Measurements from ENCODE around the gene IQCH. TPM values are rescaled to one million over a fixed set of nuclear protein-coding genes. Genes with fewer than 3 reads are reported as not detected.
A peak's percentile ranks its signal among the peaks of the same experiment; 100 is the strongest.
"Not testable (repeated sequence)": the region's sequence is repeated elsewhere in the genome, so short reads cannot be mapped to it uniquely, and the experiment has no call there.

Gene IQCH
- total and polyA plus RNA-seq, 12 donors, result 0.29 to 2.6 (median 1.2) TPM

GRCh38 chr15:67253101-67253500 lies 1.5 kb upstream of the IQCH start:
- intact Hi-C loops (cut with DNase I), result loop anchor here in 5 of 10 donors (5.0 to 10.0 kb wide), 3 partner anchors 178 to 188 kb away; partner anchors contain the start of gene SMAD3 (in 4 of the 5)
- 87 to 92% methylated on average over 12 of the region's 12 CpGs for WGBS, 2 donors

GRCh38 chr15:67253549-67254237 lies 893 bp upstream of the IQCH start:
- H3K27me3 ChIP-seq, result no peaks in the 10 kb centered on the region
- peaks cover 0 to 24% (median 14%) of the 10 kb centered on the region in 9 donors for H3K4me1 ChIP-seq
- peak overlapping the region; percentile 50 to 90 (median 75) for H3K4me3 ChIP-seq
- intact Hi-C loops (cut with DNase I), result loop anchor here in 6 of 10 donors (2.0 to 10.0 kb wide), 4 partner anchors 179 to 189 kb away; partner anchors contain the start of gene SMAD3 (in 4 of the 6)
- no peak for ATAC-seq
- H3K9me3 ChIP-seq, result no peaks in the 10 kb centered on the region
- no peak for DNase-seq
- peak overlapping the region in 9 of 10 donors; percentile 69 to 90 (median 84) for H3K27ac ChIP-seq
- no peaks in the 10 kb centered on the region for H3K36me3 ChIP-seq
- TF ChIP-seq CTCF (IDR thresholded peaks at IDR 0.05), result no peak
- 41 to 42% methylated on average over 15 of the region's 15 CpGs for WGBS, 2 donors

More at GRCh38 chr15:67253101-67253500, 1.5 kb upstream of the IQCH start:
- no peak for TF ChIP-seq CTCF (IDR thresholded peaks at IDR 0.05)
- DNase-seq, result no peak
- no peaks in the 10 kb centered on the region for H3K36me3 ChIP-seq
- no peak for ATAC-seq
- no peak overlapping the region for H3K27ac ChIP-seq
- peak overlapping the region in 7 of 10 donors; percentile 69 to 90 (median 81) for H3K4me3 ChIP-seq
- no peaks in the 10 kb centered on the region for H3K27me3 ChIP-seq
- H3K9me3 ChIP-seq, result no peaks in the 10 kb centered on the region
- H3K4me1 ChIP-seq, result peaks cover 0 to 24% (median 14%) of the 10 kb centered on the region in 9 donors

- Histone ChIP-seq H3K9me3 (no peaks in the 10 kb centered on the region), H3K27me3 (no peaks in the 10 kb centered on the region), H3K27ac (no peak overlapping the region), H3K4me3 (no peak overlapping the region), H3K4me1 (peaks cover 0 to 24% (median 14%) of the 10 kb centered on the region in 9 donors), H3K36me3 (no peaks in the 10 kb centered on the region)
- no peak for DNase-seq
- intact Hi-C loops (cut with DNase I), result loop anchor here in 2 of 10 donors (10.0 kb wide), 2 partner anchors 181 to 191 kb away; partner anchors contain the start of gene SMAD3 (in 1 of the 2)
- WGBS, 2 donors, result 82 to 91% methylated on average over 3 of the region's 3 CpGs
- no peak for TF ChIP-seq CTCF (IDR thresholded peaks at IDR 0.05)
- no peak for ATAC-seq
Observed at GRCh38 chr15:67256051-67256450, 1.5 kb downstream of the IQCH start.

GRCh38 chr15:67258412-67258811 lies 3.8 kb downstream of the IQCH start:
- H3K36me3 ChIP-seq, H3K4me3 ChIP-seq, H3K27ac ChIP-seq, H3K27me3 ChIP-seq, ATAC-seq, DNase-seq, H3K9me3 ChIP-seq: not testable (repeated sequence)
- intact Hi-C loops (cut with DNase I), result loop anchor here in 2 of 10 donors (10.0 kb wide), 2 partner anchors 184 to 194 kb away; partner anchors contain the start of gene SMAD3 (in 1 of the 2)
- WGBS, 2 donors, result 94 to 100% methylated on average over 3 of the region's 3 CpGs
- peaks cover 0 to 15% (median 5%) of the 10 kb centered on the region in 9 donors for H3K4me1 ChIP-seq
